RWPE2 (cell line): ENCODE results near the gene MAPK8IP3.

Experiments
- ATAC-seq: fragments of 200-7000 bp; cut with Tn5 transposase; 3 replicates; pipeline ENCODE4 v1.9.1; 2021; ENCODE audit warnings: low read depth
- DNase-seq: peaks from one replicate; pipeline ENCODE4 v3.0.0-alpha.2; 2020; ENCODE audit warnings: low spot score
- H3K27ac ChIP-seq: fragments of 450-650 bp; 2 replicates; pipeline ENCODE4 v1.5.1; 2017; ENCODE audit warnings: mild to moderate bottlenecking; ENCODE audit not compliant: poor library complexity, severe bottlenecking
- H3K27me3 ChIP-seq: fragments of 250-450 bp; sonication (Bioruptor Pico); 2 replicates; pipeline ENCODE4 v1.5.1; 2021; ENCODE audit warnings: mild to moderate bottlenecking, moderate library complexity; ENCODE audit not compliant: insufficient read depth, poor library complexity, severe bottlenecking
- H3K36me3 ChIP-seq: fragments of 250-450 bp; sonication (Bioruptor Pico); 2 replicates; pipeline ENCODE4 v1.5.1; 2020; ENCODE audit warnings: low read depth, mild to moderate bottlenecking, moderate library complexity
- H3K4me1 ChIP-seq: fragments of 250-450 bp; sonication (Bioruptor Pico); 2 replicates; pipeline ENCODE4 v1.5.1; 2021; ENCODE audit warnings: mild to moderate bottlenecking, moderate library complexity; ENCODE audit not compliant: insufficient read depth, poor library complexity, severe bottlenecking
- H3K4me3 ChIP-seq: fragments of 250-450 bp; sonication (Bioruptor Pico); 2 replicates; pipeline ENCODE4 v1.5.1; 2021; ENCODE audit warnings: mild to moderate bottlenecking, moderate library complexity; ENCODE audit not compliant: severe bottlenecking
- H3K9me3 ChIP-seq: fragments of 250-450 bp; sonication (Bioruptor Pico); 2 replicates; pipeline ENCODE4 v1.5.1; 2021; ENCODE audit warnings: mild to moderate bottlenecking, moderate library complexity; ENCODE audit not compliant: severe bottlenecking
- CTCF ChIP-seq: fragments of 450-650 bp; IDR thresholded peaks from one replicate; pipeline ENCODE4 v1.5.1; 2017; ENCODE audit warnings: mild to moderate bottlenecking, moderate library complexity; ENCODE audit not compliant: poor library complexity, severe bottlenecking

The MAPK8IP3 gene

GRCh38 chr16:1816396-1817275, 110.6 kb downstream of the MAPK8IP3 start:
- no peaks in the 10 kb centered on the region for H3K4me1 ChIP-seq
- no peaks in the 10 kb centered on the region for H3K27me3 ChIP-seq
- DNase-seq (no peak), ATAC-seq (no peak)
- TF ChIP-seq CTCF: no peak
- no peaks in the 10 kb centered on the region for H3K9me3 ChIP-seq
- no peak overlapping the region for H3K27ac ChIP-seq
- H3K4me3 ChIP-seq: no peak overlapping the region
- H3K36me3 ChIP-seq: peaks cover 28% of the 10 kb centered on the region

GRCh38 chr16:1817276-1817589, 111.2 kb downstream of the MAPK8IP3 start:
- no peaks in the 10 kb centered on the region for H3K4me1 ChIP-seq
- no peak for TF ChIP-seq CTCF
- H3K4me3 ChIP-seq: no peak overlapping the region
- ATAC-seq: no peak
- no peaks in the 10 kb centered on the region for H3K27me3 ChIP-seq
- no peaks in the 10 kb centered on the region for H3K9me3 ChIP-seq
- peaks cover 29% of the 10 kb centered on the region for H3K36me3 ChIP-seq
- no peak overlapping the region for H3K27ac ChIP-seq
- DNase-seq: no peak

GRCh38 chr16:1817716-1818115, 111.7 kb downstream of the MAPK8IP3 start:
- Histone ChIP-seq H3K4me1 (no peaks in the 10 kb centered on the region), H3K27me3 (no peaks in the 10 kb centered on the region), H3K4me3 (no peak overlapping the region), H3K9me3 (no peaks in the 10 kb centered on the region), H3K36me3 (peaks cover 33% of the 10 kb centered on the region), H3K27ac (no peak overlapping the region)
- TF ChIP-seq CTCF: no peak
- ATAC-seq (no peak), DNase-seq (peak; percentile 58)

- no peak for DNase-seq
- Histone ChIP-seq H3K36me3 (peaks cover 33% of the 10 kb centered on the region), H3K4me3 (no peak overlapping the region), H3K27me3 (no peaks in the 10 kb centered on the region), H3K9me3 (no peaks in the 10 kb centered on the region), H3K27ac (no peak overlapping the region), H3K4me1 (no peaks in the 10 kb centered on the region)
- no peak for ATAC-seq
- TF ChIP-seq CTCF: no peak
Measured at GRCh38 chr16:1818204-1818872, 112.3 kb downstream of the MAPK8IP3 start.
